Prostate gland (tissue), 2 donors: ENCODE results near the gene RMND5A.

Experiments
- POLR2A ChIP-seq: fragments of 450-650 bp; IDR thresholded peaks from one replicate; pipeline ENCODE4 v1.6.1; 2016; ENCODE audit warnings: antibody characterized with exemption, mild to moderate bottlenecking
- TF ChIP-seq, protein P1 (sequence below), 4 experiments: fragments of 200-600 bp in 2 of 4; fragments of 450-650 bp in 2 of 4; sonication (generic) in 2 of 4; IDR thresholded peaks; 1 replicate in 3 of 4; 2 replicates in 1 of 4; pipeline ENCODE4 v1.5.1; 2016 to 2019; ENCODE audit warnings: antibody characterized with exemption in 4 of 4, mild to moderate bottlenecking in 2 of 4, moderate library complexity in 2 of 4

DNA sequence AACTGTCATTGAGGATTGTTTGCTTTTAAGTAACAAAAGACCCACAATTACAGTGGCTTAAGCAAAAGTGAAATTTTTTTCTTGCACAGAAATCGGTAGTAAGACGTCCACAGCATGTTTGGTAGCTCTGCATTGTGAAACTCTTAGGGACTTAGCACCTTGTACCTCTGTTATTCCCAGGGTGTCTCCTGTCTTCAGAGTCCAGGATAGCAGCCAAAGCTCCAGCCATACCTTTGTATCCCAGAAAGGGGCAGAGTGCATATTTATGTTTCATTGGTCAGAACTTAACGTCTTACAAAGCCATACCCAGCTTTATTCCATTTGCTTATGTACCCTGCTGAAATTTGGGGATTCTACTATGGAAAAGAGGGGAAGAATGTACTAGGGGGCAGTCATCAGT, 32.8 kb downstream of the RMND5A start:
- TF ChIP-seq, protein P1, sequence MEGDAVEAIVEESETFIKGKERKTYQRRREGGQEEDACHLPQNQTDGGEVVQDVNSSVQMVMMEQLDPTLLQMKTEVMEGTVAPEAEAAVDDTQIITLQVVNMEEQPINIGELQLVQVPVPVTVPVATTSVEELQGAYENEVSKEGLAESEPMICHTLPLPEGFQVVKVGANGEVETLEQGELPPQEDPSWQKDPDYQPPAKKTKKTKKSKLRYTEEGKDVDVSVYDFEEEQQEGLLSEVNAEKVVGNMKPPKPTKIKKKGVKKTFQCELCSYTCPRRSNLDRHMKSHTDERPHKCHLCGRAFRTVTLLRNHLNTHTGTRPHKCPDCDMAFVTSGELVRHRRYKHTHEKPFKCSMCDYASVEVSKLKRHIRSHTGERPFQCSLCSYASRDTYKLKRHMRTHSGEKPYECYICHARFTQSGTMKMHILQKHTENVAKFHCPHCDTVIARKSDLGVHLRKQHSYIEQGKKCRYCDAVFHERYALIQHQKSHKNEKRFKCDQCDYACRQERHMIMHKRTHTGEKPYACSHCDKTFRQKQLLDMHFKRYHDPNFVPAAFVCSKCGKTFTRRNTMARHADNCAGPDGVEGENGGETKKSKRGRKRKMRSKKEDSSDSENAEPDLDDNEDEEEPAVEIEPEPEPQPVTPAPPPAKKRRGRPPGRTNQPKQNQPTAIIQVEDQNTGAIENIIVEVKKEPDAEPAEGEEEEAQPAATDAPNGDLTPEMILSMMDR (IDR thresholded peaks at IDR 0.05) = no peak
- TF ChIP-seq POLR2A = no peak
